K562 (cell line): ENCODE measurements around the gene ECM1. TPM values are rescaled to one million over a fixed set of nuclear protein-coding genes. Genes with fewer than 3 reads are reported as not detected.
A peak's percentile ranks its signal among the peaks of the same experiment; 100 is the strongest.

Experiments
- CBX1 ChIP-seq: sonication (generic); IDR thresholded peaks from 2 replicates; pipeline ENCODE4 v1.6.1; 2016; ENCODE audit warnings: antibody characterized with exemption, low read depth, mild to moderate bottlenecking
- CBX5 ChIP-seq: IDR thresholded peaks from 2 replicates; pipeline ENCODE4 v1.6.1; 2014; ENCODE audit warnings: low read depth, borderline replicate concordance
- CTCF ChIP-seq, 3 experiments: IDR thresholded peaks in 2 of 3; conservative IDR thresholded peaks in 1 of 3; 2 replicates each; pipeline ENCODE4 v1.5.1; 2011 to 2012; ENCODE audit warnings: low read length in 3 of 3, mild to moderate bottlenecking in 3 of 3, control low read depth in 2 of 3, improper control_type of control experiment in 1 of 3, inconsistent platforms in 1 of 3, low read depth in 1 of 3, mixed read lengths in 1 of 3, moderate library complexity in 1 of 3; ENCODE audit not compliant: insufficient read depth in 2 of 3
- ESRRA ChIP-seq: fragments of 450-650 bp; IDR thresholded peaks from 2 replicates; pipeline ENCODE4 v1.6.1; 2014; ENCODE audit warnings: low read depth, mild to moderate bottlenecking, moderate library complexity, borderline replicate concordance
- FOXJ2 ChIP-seq: fragments of 200-800 bp; sonication (Bioruptor generic); IDR thresholded peaks from 2 replicates; pipeline ENCODE4 v1.6.1; 2016; ENCODE audit warnings: missing genetic modification characterization, missing compliant biosample characterization
- GTF3C2 ChIP-seq: IDR thresholded peaks from 3 replicates; pipeline ENCODE4 v1.6.1; 2011; ENCODE audit warnings: borderline replicate concordance, mild to moderate bottlenecking, moderate library complexity; ENCODE audit not compliant: insufficient read length; ENCODE audit errors: extremely low read depth
- HNRNPL ChIP-seq: fragments of 200-400 bp; formaldehyde crosslinking; IDR thresholded peaks from 2 replicates; pipeline ENCODE4 v1.6.1; 2017; ENCODE audit warnings: low read depth, mild to moderate bottlenecking, low read length
- IFI16 ChIP-seq: fragments of 250-450 bp; sonication (Bioruptor Pico); IDR thresholded peaks from 2 replicates; pipeline ENCODE4 v2.1.2; 2022; ENCODE audit warnings: mild to moderate bottlenecking, inconsistent platforms
- KLF13 ChIP-seq: fragments of 450-650 bp; IDR thresholded peaks from 2 replicates; pipeline ENCODE4 v1.6.1; 2016; ENCODE audit warnings: missing genetic modification characterization, low read depth, mild to moderate bottlenecking, missing compliant biosample characterization, moderate library complexity, borderline replicate concordance
- MECOM ChIP-seq: fragments of 250-450 bp; sonication (Bioruptor Pico); IDR thresholded peaks from 2 replicates; pipeline ENCODE4 v1.8.0; 2022; ENCODE audit warnings: inconsistent platforms
- MEF2D ChIP-seq: conservative IDR thresholded peaks from 2 replicates; pipeline ENCODE4 v1.6.1; 2016; ENCODE audit warnings: low read depth, missing genetic modification characterization, missing compliant biosample characterization
- RUNX1 ChIP-seq: sonication (generic); IDR thresholded peaks from 2 replicates; pipeline ENCODE4 v1.6.1; 2016; ENCODE audit warnings: antibody characterized with exemption, low read depth
- TAF9B ChIP-seq: fragments of 450-650 bp; IDR thresholded peaks from 2 replicates; pipeline ENCODE4 v1.6.1; 2018; ENCODE audit warnings: mild to moderate bottlenecking; ENCODE audit not compliant: partially characterized antibody
- ZC3H4 ChIP-seq: sonication (generic); formaldehyde crosslinking; IDR thresholded peaks from 2 replicates; pipeline ENCODE4 v1.9.0; 2021; ENCODE audit warnings: missing genetic modification reagents, borderline replicate concordance
- ZNF212 ChIP-seq: fragments of 450-650 bp; formaldehyde crosslinking; IDR thresholded peaks from 2 replicates; pipeline ENCODE4 v1.4.0; 2020; ENCODE audit warnings: mild to moderate bottlenecking
- ZNF449 ChIP-seq: fragments of 250-450 bp; sonication (Bioruptor Pico); IDR thresholded peaks from 2 replicates; pipeline ENCODE4 v1.8.0; 2022; ENCODE audit warnings: moderate library complexity, mild to moderate bottlenecking, inconsistent platforms
- ZNF780A ChIP-seq: fragments of 250-450 bp; sonication (Bioruptor Pico); IDR thresholded peaks from 2 replicates; pipeline ENCODE4 v1.5.0; 2021; ENCODE audit warnings: mild to moderate bottlenecking
- polyA plus RNA-seq, 8 experiments: library from polyadenylated mRNA; depleted of rRNA in 4 of 8; stranded (reverse) in 5 of 8; unstranded in 3 of 8; fragments of >200 nt; fragmentation: Nextera tagmentation in 2 of 8; fragmentation: Illumina TruSeq in 1 of 8; extraction: Ambion mirVana in 2 of 8; extraction: Trizol in 1 of 8; gene quantifications; 2 replicates each; pipeline versions ENCODE4 v1.2.1 to v1.2.3, GENCODE V29; 2011 to 2014; ENCODE audit warnings: inconsistent platforms in 1 of 8, missing spikeins in 1 of 8
- total RNA-seq, 7 experiments: library from RNA; depleted of rRNA in 6 of 7; stranded (reverse); fragments of >200 nt in 6 of 7; fragmentation: Illumina TruSeq in 2 of 7; extraction: Trizol in 2 of 7; gene quantifications; 2 replicates each; pipeline versions ENCODE4 v1.2.1 to v1.2.3, GENCODE V29; 2011 to 2021; ENCODE audit warnings: low replicate concordance in 1 of 7
- TF ChIP-seq, protein P1 (sequence below): fragments of 250-450 bp; sonication (Bioruptor Pico); IDR thresholded peaks from 2 replicates; pipeline ENCODE4 v1.5.0; 2021

Gene ECM1
- total and polyA plus RNA-seq, 9 of the 15 experiments (the other 6 are each of a cell fraction or from before 2014, with no cell fraction given) = 6.6 to 52.2 (median 12.8) TPM

DNA sequence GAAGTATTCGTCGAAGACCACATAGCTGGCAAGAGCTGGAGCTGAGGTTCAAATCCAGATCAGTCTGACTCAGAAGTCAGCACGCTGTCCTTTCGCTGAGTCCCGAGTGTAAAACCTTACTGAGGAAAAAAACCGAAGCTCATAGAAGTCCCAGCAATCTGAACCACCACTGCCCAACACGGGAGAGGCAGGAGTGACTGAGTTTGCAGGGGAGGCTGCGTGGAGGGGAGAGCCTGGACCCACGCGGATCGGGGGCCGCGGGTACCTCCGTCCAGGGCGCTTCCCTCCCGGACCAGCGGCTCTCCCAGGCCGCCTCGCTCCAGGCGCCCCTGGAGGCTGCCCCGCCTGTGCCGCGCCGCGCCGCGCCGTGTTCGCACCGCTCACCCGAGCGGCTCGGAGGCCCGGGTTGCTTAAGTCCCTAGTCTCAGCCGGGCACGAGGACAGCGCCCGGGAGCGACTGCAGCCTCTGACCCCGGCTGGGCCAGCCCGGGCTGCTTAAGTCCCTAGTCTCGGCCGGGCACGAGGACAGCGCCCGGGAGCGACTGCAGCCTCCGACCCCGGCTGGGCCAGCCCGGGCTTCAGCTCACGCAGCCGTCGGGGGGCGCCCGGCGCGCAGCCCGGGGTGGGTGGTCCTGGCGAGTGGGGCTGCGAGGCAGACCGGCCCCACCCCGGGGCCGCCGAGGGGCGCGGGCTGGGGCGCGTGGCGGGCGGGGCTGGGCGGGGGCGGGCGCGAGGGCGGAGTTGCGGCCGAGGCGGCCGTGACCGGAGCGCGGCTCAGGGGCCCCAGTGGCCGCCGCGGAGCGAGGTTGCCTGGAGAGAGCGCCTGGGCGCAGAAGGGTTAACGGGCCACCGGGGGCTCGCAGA is 41.0 kb downstream of the ECM1 start, which contains the start of gene ADAMTSL4 (continued):
- TF ChIP-seq GTF3C2 (no peak), TAF9B (no peak), ESRRA (no peak), CBX5 (no peak), CBX1 (no peak; the same call in 1 of the 2 replicates), FOXJ2 (no peak), IFI16 (CRISPR knock-in tag) (no peak), ZNF449 (no peak), RUNX1 (no peak), MECOM (CRISPR knock-in tag) (no peak), CTCF (IDR thresholded peaks at IDR 0.05 in 2 of 3, conservative IDR thresholded peaks at IDR 0.05 in 1 of 3; ENCODE audit: insufficient read depth in 2 of 3, low read depth in 1 of 3, low read length in 3 of 3) (peak in 2 of 3 experiments; percentile 3; a peak in 2 of 6 replicates), HNRNPL (peak; percentile 80; the same call in 1 of the 2 replicates), ZNF780A (CRISPR knock-in tag) (no peak), ZC3H4 (CRISPR knock-in tag) (no peak), ZNF212 (CRISPR knock-in tag) (no peak), MEF2D (tag) (no peak), KLF13 (tag) (0 out of 2 replicates have a peak, but pooled peaks have one; percentile 25)
- TF ChIP-seq, protein P1, sequence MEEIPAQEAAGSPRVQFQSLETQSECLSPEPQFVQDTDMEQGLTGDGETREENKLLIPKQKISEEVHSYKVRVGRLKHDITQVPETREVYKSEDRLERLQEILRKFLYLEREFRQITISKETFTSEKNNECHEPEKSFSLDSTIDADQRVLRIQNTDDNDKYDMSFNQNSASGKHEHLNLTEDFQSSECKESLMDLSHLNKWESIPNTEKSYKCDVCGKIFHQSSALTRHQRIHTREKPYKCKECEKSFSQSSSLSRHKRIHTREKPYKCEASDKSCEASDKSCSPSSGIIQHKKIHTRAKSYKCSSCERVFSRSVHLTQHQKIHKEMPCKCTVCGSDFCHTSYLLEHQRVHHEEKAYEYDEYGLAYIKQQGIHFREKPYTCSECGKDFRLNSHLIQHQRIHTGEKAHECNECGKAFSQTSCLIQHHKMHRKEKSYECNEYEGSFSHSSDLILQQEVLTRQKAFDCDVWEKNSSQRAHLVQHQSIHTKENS (CRISPR knock-in tag) = no peak
